Measurements from ENCODE around the gene CLDN12.

Gene CLDN12

DNA sequence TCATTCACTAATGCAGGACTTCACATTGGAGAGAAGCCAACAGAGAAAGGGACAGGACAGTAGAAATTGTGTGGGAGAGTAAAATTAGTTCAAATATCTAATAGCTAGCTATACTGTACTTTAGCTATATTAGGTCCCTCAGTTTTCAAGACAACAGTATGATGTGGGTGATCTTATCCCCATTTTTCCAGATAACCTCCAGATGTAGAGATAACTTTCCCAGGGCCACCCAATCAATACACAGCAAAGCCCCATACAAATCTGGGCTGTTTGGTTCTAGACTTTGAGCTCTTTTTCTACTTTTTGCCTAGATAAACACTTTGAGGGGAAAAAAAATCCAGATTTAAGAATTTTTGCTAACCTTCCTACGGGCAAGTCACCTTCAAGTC is 482 bp upstream of the CLDN12 start:
- H3K36me3 ChIP-seq (ENCODE audit: control insufficient read depth, insufficient read depth, low read length): no peaks in the 10 kb centered on the region
- peak overlapping the region; percentile 94 for H2AFZ ChIP-seq
- H3K27ac ChIP-seq: peak overlapping the region; percentile 95
- H3K4me1 ChIP-seq: no peaks in the 10 kb centered on the region
- no peaks in the 10 kb centered on the region for H3K27me3 ChIP-seq (ENCODE audit: control insufficient read depth, insufficient read depth, low read length)
- no peaks in the 10 kb centered on the region for H3K79me2 ChIP-seq
- peak overlapping the region; percentile 81 for H3K4me3 ChIP-seq (ENCODE audit: low read depth, low read length)
- no peak overlapping the region for H3K9ac ChIP-seq
- TF ChIP-seq, protein P1, sequence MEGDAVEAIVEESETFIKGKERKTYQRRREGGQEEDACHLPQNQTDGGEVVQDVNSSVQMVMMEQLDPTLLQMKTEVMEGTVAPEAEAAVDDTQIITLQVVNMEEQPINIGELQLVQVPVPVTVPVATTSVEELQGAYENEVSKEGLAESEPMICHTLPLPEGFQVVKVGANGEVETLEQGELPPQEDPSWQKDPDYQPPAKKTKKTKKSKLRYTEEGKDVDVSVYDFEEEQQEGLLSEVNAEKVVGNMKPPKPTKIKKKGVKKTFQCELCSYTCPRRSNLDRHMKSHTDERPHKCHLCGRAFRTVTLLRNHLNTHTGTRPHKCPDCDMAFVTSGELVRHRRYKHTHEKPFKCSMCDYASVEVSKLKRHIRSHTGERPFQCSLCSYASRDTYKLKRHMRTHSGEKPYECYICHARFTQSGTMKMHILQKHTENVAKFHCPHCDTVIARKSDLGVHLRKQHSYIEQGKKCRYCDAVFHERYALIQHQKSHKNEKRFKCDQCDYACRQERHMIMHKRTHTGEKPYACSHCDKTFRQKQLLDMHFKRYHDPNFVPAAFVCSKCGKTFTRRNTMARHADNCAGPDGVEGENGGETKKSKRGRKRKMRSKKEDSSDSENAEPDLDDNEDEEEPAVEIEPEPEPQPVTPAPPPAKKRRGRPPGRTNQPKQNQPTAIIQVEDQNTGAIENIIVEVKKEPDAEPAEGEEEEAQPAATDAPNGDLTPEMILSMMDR (IDR thresholded peaks at IDR 0.05): no peak
- peak overlapping the region; percentile 87 for H3K4me2 ChIP-seq (ENCODE audit: low read length)
- H3K9me3 ChIP-seq (ENCODE audit: control insufficient read depth, low read length): no peaks in the 10 kb centered on the region

DNA sequence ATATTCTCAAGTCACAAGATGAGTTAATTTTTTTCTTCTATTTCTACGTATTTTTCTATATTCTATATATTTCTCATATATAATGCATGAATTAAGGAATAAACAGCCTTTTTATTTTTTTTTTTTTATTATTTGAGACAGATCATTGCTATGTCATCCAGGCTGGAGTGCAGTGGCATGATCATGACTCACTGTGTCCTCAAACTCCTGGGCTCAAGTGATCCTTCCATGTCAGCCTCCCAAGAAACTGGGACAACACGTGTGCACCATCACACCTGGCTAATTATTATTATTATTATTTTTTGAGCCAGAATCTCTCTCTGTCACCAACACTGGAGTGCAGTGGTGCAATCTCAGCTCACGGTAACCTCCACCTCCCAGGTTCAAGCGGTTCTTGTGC is 1.5 kb downstream of the CLDN12 start:
- Histone ChIP-seq H3K27ac (no peak overlapping the region), H3K9ac (no peak overlapping the region), H3K4me2 (ENCODE audit: low read length) (no peak overlapping the region), H3K4me3 (ENCODE audit: low read depth, low read length) (no peak overlapping the region), H3K4me1 (no peaks in the 10 kb centered on the region), H3K27me3 (ENCODE audit: control insufficient read depth, insufficient read depth, low read length) (no peaks in the 10 kb centered on the region), H3K36me3 (ENCODE audit: control insufficient read depth, insufficient read depth, low read length) (no peaks in the 10 kb centered on the region), H3K9me3 (ENCODE audit: control insufficient read depth, low read length) (no peaks in the 10 kb centered on the region), H2AFZ (no peak overlapping the region), H3K79me2 (no peaks in the 10 kb centered on the region)
- TF ChIP-seq, protein P1 (IDR thresholded peaks at IDR 0.05): no peak

DNA sequence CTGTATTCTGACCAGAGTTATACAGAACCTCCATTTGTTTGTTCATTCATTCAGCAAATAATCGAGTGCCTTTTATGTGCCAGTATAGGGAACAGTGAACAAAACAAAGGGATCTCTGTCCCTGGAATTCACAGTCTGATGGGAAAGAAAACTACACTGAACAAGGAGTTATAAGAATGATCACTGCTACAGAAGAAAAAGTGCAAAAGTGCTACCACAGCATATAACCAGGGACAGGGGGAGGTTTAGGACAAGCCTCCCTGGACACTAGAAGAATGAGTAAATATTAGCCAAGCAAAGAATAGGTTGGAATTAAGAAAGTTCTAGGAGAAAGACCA is 4.2 kb downstream of the CLDN12 start:
- Histone ChIP-seq H3K4me1 (no peaks in the 10 kb centered on the region), H3K9me3 (ENCODE audit: control insufficient read depth, low read length) (no peaks in the 10 kb centered on the region), H3K4me3 (ENCODE audit: low read depth, low read length) (no peak overlapping the region), H3K27me3 (ENCODE audit: control insufficient read depth, insufficient read depth, low read length) (no peaks in the 10 kb centered on the region), H3K27ac (no peak overlapping the region), H3K79me2 (no peaks in the 10 kb centered on the region), H3K36me3 (ENCODE audit: control insufficient read depth, insufficient read depth, low read length) (no peaks in the 10 kb centered on the region), H3K4me2 (ENCODE audit: low read length) (no peak overlapping the region), H2AFZ (no peak overlapping the region), H3K9ac (no peak overlapping the region)
- TF ChIP-seq, protein P1 (IDR thresholded peaks at IDR 0.05): no peak

DNA sequence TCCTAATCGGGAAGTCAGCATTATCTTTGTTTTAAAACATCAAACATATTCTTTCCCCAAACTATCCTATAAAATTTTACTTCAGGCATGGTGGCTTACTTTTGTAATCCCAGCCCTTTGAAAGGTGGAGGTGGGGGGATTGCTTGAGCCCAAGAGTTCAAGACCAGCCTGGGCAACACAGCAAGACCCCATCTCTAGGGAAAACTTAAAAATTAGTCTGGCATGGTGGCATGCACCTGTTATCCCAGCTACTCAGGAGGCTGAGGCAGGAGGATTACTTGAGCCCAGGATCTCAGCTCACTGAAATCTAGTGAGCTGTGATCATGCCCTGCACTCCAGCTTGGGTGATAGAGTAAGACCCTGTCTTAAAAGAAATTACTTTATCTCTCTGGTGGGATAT is 4.9 kb downstream of the CLDN12 start:
- no peak overlapping the region for H3K4me2 ChIP-seq (ENCODE audit: low read length)

DNA sequence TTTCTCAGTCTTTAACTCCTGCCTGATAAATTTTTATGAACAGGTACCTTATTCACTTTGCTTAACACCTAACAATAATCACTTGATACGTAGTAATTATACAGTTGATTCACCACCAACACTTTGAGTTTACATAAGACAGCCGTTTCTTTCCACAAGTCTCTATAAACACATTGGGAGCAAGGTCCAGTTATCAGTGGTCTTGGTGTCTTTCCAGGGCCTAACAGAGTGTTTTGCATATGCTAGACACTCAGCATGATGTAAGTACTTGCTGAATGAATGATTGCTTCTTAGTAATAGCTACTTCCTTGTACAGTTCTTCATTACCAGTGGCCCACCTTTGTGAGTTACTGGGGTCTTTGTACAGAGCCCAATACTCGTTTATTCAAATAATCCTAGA is 6.4 kb downstream of the CLDN12 start:
- Histone ChIP-seq H3K9me3 (ENCODE audit: control insufficient read depth, low read length) (no peaks in the 10 kb centered on the region), H3K4me3 (ENCODE audit: low read depth, low read length) (no peak overlapping the region), H3K36me3 (ENCODE audit: control insufficient read depth, insufficient read depth, low read length) (no peaks in the 10 kb centered on the region), H3K4me2 (ENCODE audit: low read length) (no peak overlapping the region), H2AFZ (no peak overlapping the region), H3K4me1 (no peaks in the 10 kb centered on the region), H3K9ac (no peak overlapping the region), H3K27ac (no peak overlapping the region), H3K79me2 (no peaks in the 10 kb centered on the region), H3K27me3 (ENCODE audit: control insufficient read depth, insufficient read depth, low read length) (no peaks in the 10 kb centered on the region)
- TF ChIP-seq, protein P1 (IDR thresholded peaks at IDR 0.05): no peak

More for the DNA sequence above, 4.9 kb downstream of the CLDN12 start:
- H3K27me3 ChIP-seq (ENCODE audit: control insufficient read depth, insufficient read depth, low read length): no peaks in the 10 kb centered on the region
- no peak overlapping the region for H3K27ac ChIP-seq
- no peaks in the 10 kb centered on the region for H3K9me3 ChIP-seq (ENCODE audit: control insufficient read depth, low read length)
- no peaks in the 10 kb centered on the region for H3K4me1 ChIP-seq
- no peak overlapping the region for H3K4me3 ChIP-seq (ENCODE audit: low read depth, low read length)
- no peaks in the 10 kb centered on the region for H3K79me2 ChIP-seq
- no peak overlapping the region for H2AFZ ChIP-seq
- no peaks in the 10 kb centered on the region for H3K36me3 ChIP-seq (ENCODE audit: control insufficient read depth, insufficient read depth, low read length)
- TF ChIP-seq, protein P1 (IDR thresholded peaks at IDR 0.05): no peak
- no peak overlapping the region for H3K9ac ChIP-seq

Data from parathyroid adenoma (tissue), 2 donors.